LNCaP clone FGC (cell line): ENCODE measurements around the gene CACNG7.

Experiments
- DNase-seq: peaks from one replicate; pipeline ENCODE4 v3.0.0-alpha.2; 2011; ENCODE audit warnings: low read depth
- H3K4me3 ChIP-seq: 2 replicates; pipeline ENCODE4 v1.5.1; 2011; ENCODE audit warnings: mild to moderate bottlenecking, low read depth, low read length, control low read depth
- CTCF ChIP-seq: IDR thresholded peaks from 2 replicates; pipeline ENCODE4 v1.5.1; 2012; ENCODE audit warnings: mild to moderate bottlenecking; ENCODE audit not compliant: control insufficient read depth, insufficient read depth; ENCODE audit errors: extremely low read depth

CACNG7 gene

GRCh38 chr19:53982611-53983010 lies 73.5 kb downstream of the CACNG7 start:
- H3K4me3 ChIP-seq, result no peak overlapping the region
- no peak for TF ChIP-seq CTCF
- DNase-seq, result no peak

- DNase-seq, result no peak
- no peak overlapping the region for H3K4me3 ChIP-seq
- TF ChIP-seq CTCF, result no peak
Observed at GRCh38 chr19:53983457-53984289, 74.6 kb downstream of the CACNG7 start.

- DNase-seq, result no peak
- no peak for TF ChIP-seq CTCF
- H3K4me3 ChIP-seq, result no peak overlapping the region
Observed at GRCh38 chr19:53985863-53986262, 76.8 kb downstream of the CACNG7 start.

- no peak for TF ChIP-seq CTCF
- DNase-seq, result no peak
- H3K4me3 ChIP-seq, result no peak overlapping the region
Observed at GRCh38 chr19:53988981-53989380, 79.9 kb downstream of the CACNG7 start.

GRCh38 chr19:53989600-53990533 lies 80.8 kb downstream of the CACNG7 start:
- peak; percentile 18 for DNase-seq
- no peak for TF ChIP-seq CTCF
- no peak overlapping the region for H3K4me3 ChIP-seq

- no peak within 1 kb of the TSS for H3K4me3 ChIP-seq
- no peak for DNase-seq
Observed at GRCh38 chr19:53991224-53992113, 82.4 kb downstream of the CACNG7 start, which contains the start of gene CACNG6. TSS of gene CACNG6 (plus strand) at chr19:53991637. CDS start at chr19:53992878, 1,241 bp downstream.

More at GRCh38 chr19:53991224-53992113, 82.4 kb downstream of the CACNG7 start, which contains the start of gene CACNG6:
- TF ChIP-seq CTCF, result no peak
